Endothelial cell of umbilical vein (primary cell): ENCODE data around the gene EQTN. TPM values are rescaled to one million over a fixed set of nuclear protein-coding genes. Genes with fewer than 3 reads are reported as not detected.

Experiments
- BruUV-seq: library from RNA; stranded (reverse); fragments of 400-500 nt; replicated peaks from 2 replicates; lab custom pipeline; 2021; lab: Mats Ljungman, UMichigan
- CTCF ChIA-PET: fragments of 300-600, 350-600 bp; sonication (Branson Sonifier 250); formaldehyde crosslinking; loops from one replicate; lab custom pipeline; 2021; ENCODE audit warnings: antibody characterized with exemption, inconsistent platforms; lab: Charles Lee
- POLR2A ChIA-PET: fragments of 300-600, 350-600 bp; sonication (Branson Sonifier 250); formaldehyde crosslinking; loops from one replicate; lab custom pipeline; 2021; ENCODE audit warnings: antibody characterized with exemption, inconsistent platforms; lab: Charles Lee
- DNase-seq: peaks from one replicate; pipeline ENCODE4 v3.0.0-alpha.2; 2011; ENCODE audit warnings: low read depth, low spot score
- FAIRE-seq: peaks from 2 replicates; lab custom pipeline; 2011; peaks lifted over from hg19 to GRCh38; lab: Jason Lieb, UNC
- H2AFZ ChIP-seq: 2 replicates; pipeline ENCODE4 v1.6.0; 2012; ENCODE audit warnings: low read depth, low read length, control low read depth, inconsistent platforms
- H3K27ac ChIP-seq: 2 replicates; pipeline ENCODE4 v1.5.1; 2011; ENCODE audit warnings: low read depth, mild to moderate bottlenecking, control low read depth, low read length, moderate library complexity; ENCODE audit not compliant: insufficient read depth
- H3K27me3 ChIP-seq, 2 experiments: 2 replicates each; pipeline versions ENCODE4 v1.6.0 to v1.6.1; 2011; ENCODE audit warnings: low read length in 2 of 2, mixed read lengths in 1 of 2; ENCODE audit not compliant: control insufficient read depth in 2 of 2, insufficient read depth in 2 of 2
- H3K36me3 ChIP-seq, 2 experiments: 2 replicates in 1 of 2; 3 replicates in 1 of 2; pipeline ENCODE4 v1.5.1; 2011; ENCODE audit warnings: low read length in 2 of 2, mild to moderate bottlenecking in 1 of 2, moderate library complexity in 1 of 2; ENCODE audit not compliant: control insufficient read depth in 2 of 2, insufficient read depth in 2 of 2; ENCODE audit errors: extremely low read depth in 1 of 2
- H3K4me1 ChIP-seq: 3 replicates; pipeline ENCODE4 v1.5.1; 2011; ENCODE audit warnings: mild to moderate bottlenecking, low read length; ENCODE audit not compliant: control insufficient read depth, insufficient read depth; ENCODE audit errors: extremely low read depth
- H3K4me2 ChIP-seq: 2 replicates; pipeline ENCODE4 v1.6.1; 2011; ENCODE audit warnings: low read length, control low read depth, mixed read lengths; ENCODE audit not compliant: insufficient read depth
- H3K4me3 ChIP-seq, 3 experiments: fragments of 200-600 bp in 1 of 3; sonication (generic), shearing (Covaris generic) in 1 of 3; replicated peaks in 1 of 3; 2 replicates each; pipeline ENCODE4 v1.5.1; 2011 to 2016; ENCODE audit warnings: control low read depth in 3 of 3, low read length in 3 of 3, mild to moderate bottlenecking in 2 of 3, inconsistent platforms in 1 of 3, low read depth in 1 of 3, moderate library complexity in 1 of 3; ENCODE audit not compliant: insufficient read depth in 1 of 3
- H3K79me2 ChIP-seq: 2 replicates; pipeline ENCODE4 v1.6.0; 2012; ENCODE audit warnings: low read length, inconsistent platforms; ENCODE audit not compliant: control insufficient read depth, insufficient read depth
- H3K9ac ChIP-seq: replicated peaks from 2 replicates; pipeline ENCODE3; 2011; ENCODE audit warnings: low read length, control low read depth; ENCODE audit not compliant: insufficient read depth; ENCODE audit errors: extremely low read depth
- H3K9me1 ChIP-seq: replicated peaks from 3 replicates; pipeline ENCODE4 v1.6.0; 2011; ENCODE audit warnings: mild to moderate bottlenecking, low read length; ENCODE audit not compliant: control insufficient read depth, insufficient read depth; ENCODE audit errors: extremely low read depth
- H3K9me3 ChIP-seq: replicated peaks from 2 replicates; pipeline ENCODE4 v1.5.1; 2012; ENCODE audit warnings: low read length, inconsistent platforms; ENCODE audit not compliant: control insufficient read depth, insufficient read depth
- H4K20me1 ChIP-seq: replicated peaks from 2 replicates; pipeline ENCODE3; 2011; ENCODE audit warnings: mild to moderate bottlenecking, low read length; ENCODE audit not compliant: control insufficient read depth, insufficient read depth; ENCODE audit errors: extremely low read depth
- CTCF ChIP-seq, 2 donors: IDR thresholded peaks; 1 replicate in 1 of 2; 2 replicates in 1 of 2; pipeline ENCODE4 v1.5.1; 2011; ENCODE audit warnings: low read length in 2 of 2, mild to moderate bottlenecking in 2 of 2, moderate library complexity in 2 of 2, control low read depth in 1 of 2, inconsistent platforms in 1 of 2, low read depth in 1 of 2; ENCODE audit not compliant: insufficient read depth in 1 of 2; ENCODE audit errors: extremely low read depth in 1 of 2
- EZH2 ChIP-seq: IDR thresholded peaks from 2 replicates; pipeline ENCODE4 v1.6.1; 2012; ENCODE audit warnings: borderline replicate concordance, low read depth, mild to moderate bottlenecking, moderate library complexity, low read length, inconsistent platforms; ENCODE audit not compliant: severe bottlenecking
- FOS ChIP-seq: IDR thresholded peaks from 2 replicates; pipeline ENCODE4 v1.6.1; 2011; ENCODE audit warnings: mild to moderate bottlenecking, low read length, moderate library complexity, borderline replicate concordance; ENCODE audit not compliant: insufficient read depth
- GATA2 ChIP-seq: IDR thresholded peaks from 2 replicates; pipeline ENCODE4 v1.7.0; 2011; ENCODE audit warnings: low read depth, mild to moderate bottlenecking, moderate library complexity, mixed read lengths, low read length; ENCODE audit not compliant: insufficient read length, insufficient read depth
- JUN ChIP-seq: IDR thresholded peaks from 2 replicates; pipeline ENCODE4 v1.6.1; 2011; ENCODE audit warnings: borderline replicate concordance, low read depth; ENCODE audit not compliant: insufficient read length, insufficient read depth
- MAX ChIP-seq: IDR thresholded peaks from 2 replicates; pipeline ENCODE4 v1.6.1; 2011; ENCODE audit not compliant: insufficient read depth, insufficient read length
- MYC ChIP-seq: IDR thresholded peaks from one replicate; pipeline ENCODE4 v1.6.1; 2011; ENCODE audit warnings: mild to moderate bottlenecking, low read depth, low read length
- POLR2A ChIP-seq: IDR thresholded peaks from 2 replicates; pipeline ENCODE4 v1.6.1; 2012; ENCODE audit warnings: low read depth, mild to moderate bottlenecking, control low read depth, low read length
- POLR2AphosphoS5 ChIP-seq: IDR thresholded peaks from 2 replicates; pipeline ENCODE4 v1.6.1; 2012; ENCODE audit warnings: low read depth, mild to moderate bottlenecking, control low read depth, low read length, moderate library complexity; ENCODE audit not compliant: insufficient read depth
- dilution Hi-C: fragments of 300-500 bp; cut with MboI; formaldehyde crosslinking; loops from one replicate; pipeline ENCODE4 v1.15.0; 2019; ENCODE audit warnings: low sequenced_read_pairs; ENCODE audit not compliant: extremely low pct_ligation_motif_present
- intact Hi-C: fragments of 100-400 bp; cut with micrococcal nuclease; formaldehyde crosslinking; loops from one replicate; pipeline ENCODE4 v1.10.0; 2022
- polyA plus RNA-seq, 4 experiments: library from polyadenylated mRNA; depleted of rRNA in 3 of 4; stranded (reverse) in 3 of 4; unstranded in 1 of 4; fragments of >200 nt; gene quantifications; 2 replicates each; pipeline versions ENCODE4 v1.2.1 to v1.2.3, GENCODE V29; 2011 to 2012; ENCODE audit warnings: missing spikeins in 1 of 4
- total RNA-seq: library from RNA; stranded (reverse); gene quantifications from 2 replicates; pipeline ENCODE4 v1.2.3, GENCODE V29; 2021

EQTN gene
- total and polyA plus RNA-seq, 2 donors (not counting 3 experiments of a cell fraction or from before 2014, with no cell fraction given) = not detected

GRCh38 chr9:27310582-27310981, 13.6 kb upstream of the EQTN start:
- Histone ChIP-seq H3K4me2 (no peak overlapping the region), H3K27ac (no peak overlapping the region), H3K27me3 (peaks cover 5 to 8% of the 10 kb centered on the region in 2 experiments), H4K20me1 (no peaks in the 10 kb centered on the region), H3K4me3 (no peak overlapping the region), H2AFZ (no peak overlapping the region), H3K79me2 (no peaks in the 10 kb centered on the region), H3K4me1 (no peaks in the 10 kb centered on the region), H3K9ac (no peak overlapping the region), H3K9me3 (no peaks in the 10 kb centered on the region), H3K36me3 (no peaks in the 10 kb centered on the region), H3K9me1 (no peaks in the 10 kb centered on the region)
- FAIRE-seq (no peak), DNase-seq (no peak)
- dilution Hi-C loops = no loop called here
- TF ChIP-seq MYC (no peak), JUN (no peak), EZH2 (no peak), GATA2 (no peak), POLR2A (no peak), POLR2AphosphoS5 (no peak), FOS (no peak), MAX (no peak), CTCF (IDR thresholded peaks at IDR 0.05; ENCODE audit: extremely low read depth in 1 of 2, insufficient read depth in 1 of 2, low read depth in 1 of 2, low read length in 2 of 2) (no peak)
- BruUV-seq = no TSS peak
- intact Hi-C loops = no loop called here
- ChIA-PET CTCF (interaction anchor here (1.7 kb wide), 1 partner anchor 11 kb away, joined by 5 read pairs; no protein-coding TSS in a partner anchor), POLR2A (no interaction called here)
